SK-N-SH (cell line): ENCODE measurements around the gene ARID1B. TPM values are rescaled to one million over a fixed set of nuclear protein-coding genes. Genes with fewer than 3 reads are reported as not detected.

Experiments used
- CTCF ChIA-PET: fragments of 300-600, 350-600 bp; formaldehyde crosslinking; extraction: SDS; loops from one replicate; lab custom pipeline; 2021; lab: Yijun Ruan, JAX
- POLR2A ChIA-PET: fragments of 350-600 bp; sonication (Branson Sonifier 250); formaldehyde crosslinking; extraction: SDS; loops from one replicate; lab custom pipeline; 2020; ENCODE audit warnings: antibody characterized with exemption, inconsistent platforms; lab: Yijun Ruan, JAX
- DNase-seq: peaks from one replicate; pipeline ENCODE4 v3.0.0; 2012
- H2AFZ ChIP-seq: fragments of 200-600 bp; sonication (generic); 2 replicates; pipeline ENCODE4 v1.8.1; 2016; ENCODE audit warnings: antibody characterized with exemption, mild to moderate bottlenecking, low read depth
- H3F3A ChIP-seq: fragments of 200-600 bp; sonication (generic); replicated peaks from 2 replicates; pipeline ENCODE3; 2016; ENCODE audit warnings: antibody characterized with exemption, mild to moderate bottlenecking; ENCODE audit not compliant: insufficient read depth
- H3K27ac ChIP-seq, 2 experiments: fragments of 200-500 bp in 1 of 2; fragments of 200-600 bp in 1 of 2; sonication (Bioruptor generic) in 1 of 2; sonication (generic), shearing (Covaris generic) in 1 of 2; 2 replicates each; pipeline versions ENCODE4 v1.5.1 to v1.6.1; 2014 to 2016; ENCODE audit warnings: low read depth in 2 of 2, inconsistent platforms in 1 of 2, low read length in 1 of 2, mild to moderate bottlenecking in 1 of 2, mixed read lengths in 1 of 2
- H3K27me3 ChIP-seq: fragments of 200-600 bp; sonication (generic), shearing (Covaris generic); 2 replicates; pipeline ENCODE4 v1.6.1; 2016; ENCODE audit warnings: mixed run types; ENCODE audit not compliant: insufficient read depth
- H3K36me3 ChIP-seq, 2 experiments: fragments of 200-500 bp in 1 of 2; fragments of 200-600 bp in 1 of 2; sonication (Bioruptor generic) in 1 of 2; sonication (generic) in 1 of 2; replicated peaks in 1 of 2; 2 replicates each; pipeline versions ENCODE3 to v1.5.1; 2014 to 2016; ENCODE audit warnings: low read length in 1 of 2, mild to moderate bottlenecking in 1 of 2; ENCODE audit not compliant: insufficient read depth in 2 of 2, control insufficient read depth in 1 of 2
- H3K4me1 ChIP-seq, 2 experiments: fragments of 200-500 bp in 1 of 2; fragments of 200-600 bp in 1 of 2; sonication (Bioruptor generic) in 1 of 2; sonication (generic), shearing (Covaris generic) in 1 of 2; 2 replicates each; pipeline versions ENCODE4 v1.5.1 to v1.6.1; 2014 to 2016; ENCODE audit warnings: low read depth in 1 of 2, low read length in 1 of 2, mixed run types in 1 of 2; ENCODE audit not compliant: insufficient read depth in 2 of 2, control insufficient read depth in 1 of 2
- H3K4me2 ChIP-seq: fragments of 200-600 bp; sonication (generic), shearing (Covaris generic); 2 replicates; pipeline ENCODE4 v1.6.1; 2017; ENCODE audit warnings: mixed run types
- H3K4me3 ChIP-seq, 2 experiments: fragments of 200-500 bp in 1 of 2; fragments of 200-600 bp in 1 of 2; sonication (Bioruptor generic) in 1 of 2; sonication (generic), shearing (Covaris generic) in 1 of 2; 2 replicates each; pipeline versions ENCODE4 v1.5.1 to v1.8.1; 2014 to 2016; ENCODE audit warnings: low read depth in 2 of 2, inconsistent platforms in 1 of 2, low read length in 1 of 2, mild to moderate bottlenecking in 1 of 2, mixed read lengths in 1 of 2, moderate library complexity in 1 of 2
- H3K79me2 ChIP-seq: fragments of 200-600 bp; sonication (generic); 2 replicates; pipeline ENCODE4 v1.8.1; 2017; ENCODE audit warnings: mild to moderate bottlenecking; ENCODE audit not compliant: insufficient read depth
- H3K9ac ChIP-seq: fragments of 200-600 bp; sonication (generic); 2 replicates; pipeline ENCODE4 v1.6.1; 2017; ENCODE audit warnings: mixed run types
- H3K9me2 ChIP-seq: fragments of 200-600 bp; sonication (generic); 2 replicates; pipeline ENCODE4 v1.6.1; 2017; ENCODE audit warnings: mixed run types
- H3K9me3 ChIP-seq: fragments of 200-600 bp; sonication (generic); 2 replicates; pipeline ENCODE4 v1.6.1; 2017; ENCODE audit warnings: mixed run types, mild to moderate bottlenecking, moderate library complexity
- H4K20me1 ChIP-seq: fragments of 200-600 bp; sonication (generic); 2 replicates; pipeline ENCODE4 v1.6.1; 2017; ENCODE audit warnings: mild to moderate bottlenecking, mixed run types; ENCODE audit not compliant: insufficient read depth
- CHD2 ChIP-seq: fragments of 150-350 bp; IDR thresholded peaks from 2 replicates; pipeline ENCODE4 v1.6.1; 2018; ENCODE audit warnings: low read length; ENCODE audit not compliant: partially characterized antibody
- ELF1 ChIP-seq: IDR thresholded peaks from 2 replicates; pipeline ENCODE4 v1.4.0; 2012
- EP300 ChIP-seq, 2 experiments: IDR thresholded peaks; 2 replicates each; pipeline versions ENCODE4 v1.4.0 to v1.6.1; 2012; ENCODE audit warnings: borderline replicate concordance in 1 of 2, low read depth in 1 of 2, low read length in 1 of 2
- EZH2phosphoT487 ChIP-seq: fragments of 200-600 bp; sonication (generic); IDR thresholded peaks from 2 replicates; pipeline ENCODE4 v1.6.1; 2017; ENCODE audit warnings: low read depth, mixed run types, mild to moderate bottlenecking, antibody characterized with exemption, moderate library complexity, borderline replicate concordance
- FOSL2 ChIP-seq: IDR thresholded peaks from 2 replicates; pipeline ENCODE4 v1.4.0; 2012; ENCODE audit warnings: low read depth, mild to moderate bottlenecking, moderate library complexity, borderline replicate concordance
- FOXM1 ChIP-seq: IDR thresholded peaks from 2 replicates; pipeline ENCODE4 v1.4.0; 2012; ENCODE audit warnings: low read depth, mild to moderate bottlenecking
- IRF3 ChIP-seq: fragments of 150-350 bp; IDR thresholded peaks from 2 replicates; pipeline ENCODE4 v1.6.1; 2016; ENCODE audit warnings: mild to moderate bottlenecking, low read depth, low read length
- MAX ChIP-seq: IDR thresholded peaks from 2 replicates; pipeline ENCODE4 v1.4.0; 2012; ENCODE audit warnings: low read depth
- MEF2A ChIP-seq: IDR thresholded peaks from 2 replicates; pipeline ENCODE4 v1.4.0; 2012; ENCODE audit warnings: low read depth, borderline replicate concordance
- MXI1 ChIP-seq: IDR thresholded peaks from 2 replicates; pipeline ENCODE4 v1.6.1; 2012; ENCODE audit warnings: mild to moderate bottlenecking, low read depth, low read length, improper control_type of control experiment
- PBX3 ChIP-seq: IDR thresholded peaks from 2 replicates; pipeline ENCODE4; 2012
- RFX5 ChIP-seq: IDR thresholded peaks from 2 replicates; pipeline ENCODE4 v1.6.1; 2012; ENCODE audit warnings: mild to moderate bottlenecking, improper control_type of control experiment, low read length
- RXRA ChIP-seq: IDR thresholded peaks from 2 replicates; pipeline ENCODE4 v1.4.0; 2012; ENCODE audit warnings: low read depth, mild to moderate bottlenecking, borderline replicate concordance
- SIN3A ChIP-seq: IDR thresholded peaks from 2 replicates; pipeline ENCODE4 v1.6.1; 2012; ENCODE audit warnings: low read depth, mild to moderate bottlenecking, low read length, moderate library complexity, borderline replicate concordance
- SMC3 ChIP-seq: IDR thresholded peaks from 2 replicates; pipeline ENCODE4 v1.6.1; 2012; ENCODE audit warnings: low read depth, low read length, improper control_type of control experiment
- TAF1 ChIP-seq: IDR thresholded peaks from 2 replicates; pipeline ENCODE4 v1.6.1; 2012; ENCODE audit warnings: low read depth, mild to moderate bottlenecking, low read length, moderate library complexity, borderline replicate concordance
- USF1 ChIP-seq: IDR thresholded peaks from 2 replicates; pipeline ENCODE4 v1.4.0; 2012; ENCODE audit warnings: low read depth, borderline replicate concordance
- USF2 ChIP-seq: fragments of 150-350 bp; IDR thresholded peaks from 2 replicates; pipeline ENCODE4 v1.6.1; 2017; ENCODE audit warnings: antibody characterized with exemption, low read length, low read depth, borderline replicate concordance
- YY1 ChIP-seq: IDR thresholded peaks from 2 replicates; pipeline ENCODE4 v1.4.0; 2012; ENCODE audit warnings: low read depth, mild to moderate bottlenecking
- ZBTB33 ChIP-seq: IDR thresholded peaks from 2 replicates; pipeline ENCODE4 v1.4.0; 2012; ENCODE audit warnings: low read depth, borderline replicate concordance
- WGBS: methylation state at CpG from one replicate; pipeline ENCODE4 v1.1.6; 2017; ENCODE audit warnings: low lambda C conversion rate; 5-methylcytosine and 5-hydroxymethylcytosine counted together
- polyA plus RNA-seq, 3 experiments: library from polyadenylated mRNA; depleted of rRNA; stranded (reverse); fragments of >200 nt; gene quantifications; 2 replicates each; pipeline ENCODE4 v1.2.3, GENCODE V29; 2012

ARID1B gene
- polyA plus RNA-seq, 1 of the 3 experiments (the other 2 are of a cell fraction) = 13.6 TPM

GRCh38 chr6:156971153-156971885 is 194.1 kb downstream of the ARID1B start:
- no peak for DNase-seq
- H3K4me3 ChIP-seq = no peak overlapping the region
- H3K9ac ChIP-seq = no peak overlapping the region
- peaks cover 0 to 5% of the 10 kb centered on the region in 2 experiments for H3K36me3 ChIP-seq
- ChIA-PET CTCF (no interaction called here), POLR2A (no interaction called here)
- H3K9me3 ChIP-seq = no peaks in the 10 kb centered on the region
- WGBS = 91% methylated on average over 5 of the region's 7 CpGs
- H3K79me2 ChIP-seq = peaks cover 99% of the 10 kb centered on the region
- H3F3A ChIP-seq = no peaks in the 10 kb centered on the region
- H3K27me3 ChIP-seq = no peaks in the 10 kb centered on the region
- no peaks in the 10 kb centered on the region for H3K9me2 ChIP-seq
- TF ChIP-seq ZBTB33 (no peak), FOSL2 (no peak), YY1 (no peak), RFX5 (no peak), SIN3A (no peak), CHD2 (no peak), IRF3 (no peak), MXI1 (no peak), TAF1 (no peak), EP300 (IDR thresholded peaks at IDR 0.05; ENCODE audit: borderline replicate concordance in 1 of 2, low read depth in 1 of 2, low read length in 1 of 2) (no peak), MEF2A (no peak), FOXM1 (no peak), ELF1 (no peak), MAX (no peak), SMC3 (no peak), USF1 (no peak), USF2 (no peak), PBX3 (no peak), EZH2phosphoT487 (no peak), RXRA (no peak)
- peaks cover 0 to 12% of the 10 kb centered on the region in 2 experiments; a peak in 1 of 4 replicates for H3K4me1 ChIP-seq
- H3K4me2 ChIP-seq = no peak overlapping the region
- no peak overlapping the region for H3K27ac ChIP-seq
- no peak overlapping the region for H2AFZ ChIP-seq
- H4K20me1 ChIP-seq = peaks cover 73% of the 10 kb centered on the region
